H1 (cell line): ENCODE measurements around the gene ARHGEF25. TPM values are rescaled to one million over a fixed set of nuclear protein-coding genes. Genes with fewer than 3 reads are reported as not detected.
A peak's percentile ranks its signal among the peaks of the same experiment; 100 is the strongest.

Source experiments
- ASH2L ChIP-seq: fragments of 200-600, 300-600 bp; sonication (generic); IDR thresholded peaks from one replicate; pipeline ENCODE4 v1.7.1; 2017; ENCODE audit warnings: low read length
- BRCA1 ChIP-seq: IDR thresholded peaks from 2 replicates; pipeline ENCODE4 v1.6.1; 2012; ENCODE audit warnings: low read depth, low read length, improper control_type of control experiment
- CBX5 ChIP-seq: fragments of 300-800, 300-1000 bp; sonication (generic); IDR thresholded peaks from 2 replicates; pipeline ENCODE4 v1.7.1; 2016; ENCODE audit warnings: antibody characterized with exemption, low read length, low read depth
- CHD2 ChIP-seq: IDR thresholded peaks from 2 replicates; pipeline ENCODE4 v1.6.1; 2012; ENCODE audit warnings: low read length, improper control_type of control experiment
- CREB1 ChIP-seq: IDR thresholded peaks from 2 replicates; pipeline ENCODE4 v1.6.1; 2012; ENCODE audit warnings: inconsistent platforms
- EP300 ChIP-seq, 2 experiments: IDR thresholded peaks; 1 replicate in 1 of 2; 2 replicates in 1 of 2; pipeline ENCODE4 v1.6.1; 2011 to 2012; ENCODE audit warnings: low read depth in 2 of 2, low read length in 2 of 2, mild to moderate bottlenecking in 2 of 2, borderline replicate concordance in 1 of 2, inconsistent platforms in 1 of 2, moderate library complexity in 1 of 2
- EZH2 ChIP-seq: fragments of 200-600 bp; sonication (generic); IDR thresholded peaks from 2 replicates; pipeline ENCODE4 v1.7.1; 2012; ENCODE audit warnings: low read depth, mild to moderate bottlenecking, moderate library complexity, low read length, inconsistent platforms; ENCODE audit not compliant: severe bottlenecking
- GABPA ChIP-seq: IDR thresholded peaks from 2 replicates; pipeline ENCODE4 v1.6.1; 2011; ENCODE audit warnings: mild to moderate bottlenecking, low read length, moderate library complexity, borderline replicate concordance; ENCODE audit not compliant: insufficient read depth
- KDM4A ChIP-seq: IDR thresholded peaks from one replicate; pipeline ENCODE4 v1.7.1; 2012; ENCODE audit warnings: low read depth, mild to moderate bottlenecking, moderate library complexity, low read length, inconsistent platforms; ENCODE audit not compliant: severe bottlenecking
- KDM5A ChIP-seq: fragments of 200-600 bp; IDR thresholded peaks from 2 replicates; pipeline ENCODE4 v1.7.1; 2012; ENCODE audit warnings: mild to moderate bottlenecking, low read length, inconsistent platforms, mixed read lengths
- PHF8 ChIP-seq: fragments of 200-600 bp; sonication (generic); conservative IDR thresholded peaks from 2 replicates; pipeline ENCODE4 v1.7.1; 2012; ENCODE audit warnings: low read depth, mild to moderate bottlenecking, inconsistent platforms, low read length, moderate library complexity
- RBBP5 ChIP-seq: IDR thresholded peaks from 2 replicates; pipeline ENCODE4 v1.7.1; 2012; ENCODE audit warnings: low read depth, mild to moderate bottlenecking, inconsistent platforms, low read length, moderate library complexity, borderline replicate concordance
- RNF2 ChIP-seq: fragments of 200-900, 300-1000 bp; sonication (generic); IDR thresholded peaks from 2 replicates; pipeline ENCODE4 v1.7.1; 2016; ENCODE audit warnings: borderline replicate concordance, low read depth, mild to moderate bottlenecking, antibody characterized with exemption, low read length; ENCODE audit not compliant: poor library complexity, severe bottlenecking; ENCODE audit errors: missing control alignments
- SIRT6 ChIP-seq: IDR thresholded peaks from one replicate; pipeline ENCODE4 v1.7.1; 2012; ENCODE audit warnings: low read length, inconsistent platforms
- SP1 ChIP-seq: IDR thresholded peaks from 2 replicates; pipeline ENCODE4 v1.6.1; 2011; ENCODE audit warnings: low read depth, low read length
- SRF ChIP-seq: IDR thresholded peaks from 2 replicates; pipeline ENCODE4 v1.6.1; 2011; ENCODE audit warnings: mild to moderate bottlenecking, low read depth, low read length, moderate library complexity
- SUZ12 ChIP-seq: fragments of 200-600 bp; sonication (generic); IDR thresholded peaks from 2 replicates; pipeline ENCODE4 v1.6.1; 2012; ENCODE audit warnings: mild to moderate bottlenecking, inconsistent platforms, low read length, moderate library complexity, mixed read lengths
- TCF12 ChIP-seq: IDR thresholded peaks from 2 replicates; pipeline ENCODE4 v1.6.1; 2011; ENCODE audit warnings: low read depth, mild to moderate bottlenecking, low read length
- polyA plus RNA-seq, 7 experiments: library from polyadenylated mRNA; depleted of rRNA in 3 of 7; stranded (reverse) in 5 of 7; unstranded in 2 of 7; fragments of >200 nt in 5 of 7; fragments of 200-250 nt in 2 of 7; gene quantifications; 1 replicate in 5 of 7; 2 replicates in 1 of 7; 4 replicates in 1 of 7; pipeline versions ENCODE4 v1.2.1 to v1.2.3, GENCODE V29; 2011 to 2013; ENCODE audit warnings: missing spikeins in 2 of 7, mixed read lengths in 2 of 7
- total RNA-seq: library from RNA; stranded (reverse); fragmentation: NEBNext Ultra II Directional; extraction: Animal tissue kit (Norgen Biotek cat#: 25700); gene quantifications from 2 replicates; pipeline ENCODE4 v1.2.1, GENCODE V29; 2021
- TF ChIP-seq, protein P1 (sequence below): IDR thresholded peaks from 2 replicates; pipeline ENCODE4 v1.6.1; 2012; ENCODE audit warnings: inconsistent platforms

Gene ARHGEF25
- total and polyA plus RNA-seq, 2 of the 8 experiments (the other 6 are each of a cell fraction or from before 2014, with no cell fraction given), result 5.9 to 8.8 TPM

DNA sequence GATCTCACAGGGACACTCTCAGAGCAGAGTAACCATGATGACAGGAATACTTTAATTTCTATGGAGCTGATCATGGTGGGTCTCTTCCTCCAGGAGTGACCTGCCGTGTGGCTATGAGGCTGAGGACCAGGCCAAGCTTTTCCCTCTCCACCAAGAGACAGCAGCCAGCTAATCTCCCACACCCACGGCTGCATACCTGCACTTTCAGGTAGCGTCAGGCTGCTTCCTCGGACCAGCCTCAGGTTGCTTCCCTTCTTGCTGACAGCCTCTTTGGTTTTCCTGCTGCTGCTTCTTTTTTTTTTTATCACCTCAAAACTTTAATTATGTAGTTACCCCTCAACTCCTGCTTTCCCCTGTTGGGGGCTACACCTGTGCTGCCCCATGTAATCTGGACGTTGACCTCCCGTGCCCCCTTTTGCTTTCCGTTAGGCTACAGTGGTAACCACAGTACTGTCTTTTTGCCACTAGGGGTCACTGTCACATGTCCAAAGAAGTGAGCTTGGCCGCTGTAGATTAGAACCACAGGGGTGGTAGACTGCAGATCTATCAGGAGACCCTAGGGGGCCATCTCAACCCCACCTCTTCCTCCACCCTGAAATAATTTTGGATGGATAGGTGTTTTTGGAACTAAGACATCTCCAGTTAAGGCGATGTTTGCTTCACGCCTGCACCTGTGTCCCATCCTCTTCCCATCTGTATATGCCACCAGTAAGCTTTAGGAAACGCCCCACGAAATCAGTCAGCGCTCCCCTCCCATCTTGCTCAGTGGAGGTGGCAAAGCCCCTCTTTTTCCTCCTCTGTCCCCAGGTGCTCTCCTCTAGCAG, 28.0 kb upstream of the ARHGEF25 start (continued):
- TF ChIP-seq, protein P1, sequence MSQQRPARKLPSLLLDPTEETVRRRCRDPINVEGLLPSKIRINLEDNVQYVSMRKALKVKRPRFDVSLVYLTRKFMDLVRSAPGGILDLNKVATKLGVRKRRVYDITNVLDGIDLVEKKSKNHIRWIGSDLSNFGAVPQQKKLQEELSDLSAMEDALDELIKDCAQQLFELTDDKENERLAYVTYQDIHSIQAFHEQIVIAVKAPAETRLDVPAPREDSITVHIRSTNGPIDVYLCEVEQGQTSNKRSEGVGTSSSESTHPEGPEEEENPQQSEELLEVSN, result no peak
- TF ChIP-seq SIRT6 (no peak), BRCA1 (no peak), PHF8 (no peak), RBBP5 (no peak), ASH2L (no peak), GABPA (no peak), KDM5A (no peak), SUZ12 (no peak), CBX5 (no peak), RNF2 (no peak), CHD2 (no peak), SRF (no peak), CREB1 (no peak; the same call in 1 of the 2 replicates), SP1 (no peak), TCF12 (0 out of 2 replicates have a peak, but pooled peaks have one; percentile 18), EP300 (IDR thresholded peaks at IDR 0.05; ENCODE audit: borderline replicate concordance in 1 of 2, low read depth in 2 of 2, low read length in 2 of 2) (no peak), EZH2 (no peak), KDM4A (no peak)
